Tibial nerve (tissue), 4 donors: ENCODE measurements around the gene ECD. TPM values are rescaled to one million over a fixed set of nuclear protein-coding genes. Genes with fewer than 3 reads are reported as not detected.
"Not testable (repeated sequence)": the region's sequence is repeated elsewhere in the genome, so short reads cannot be mapped to it uniquely, and the experiment has no call there.

ENCODE experiments used
- DNase-seq, 2 donors: peaks; one replicate each; pipeline ENCODE4 v3.0.0-alpha.2; 2019; ENCODE audit warnings: low spot score in 2 of 2
- H3K27ac ChIP-seq, 4 donors: fragments of 200-600 bp; sonication (generic) in 3 of 4; one replicate each; pipeline ENCODE4 v1.5.1; 2017 to 2019; ENCODE audit warnings: mild to moderate bottlenecking in 1 of 4
- H3K27me3 ChIP-seq, 2 donors: fragments of 200-600 bp; sonication (generic) in 1 of 2; one replicate each; pipeline versions ENCODE4 v1.5.1 to v1.6.0; 2017 to 2019
- H3K36me3 ChIP-seq, 3 donors: fragments of 200-600 bp; sonication (generic); one replicate each; pipeline ENCODE4 v1.5.1; 2018 to 2019
- H3K4me1 ChIP-seq, 4 donors: fragments of 200-600 bp; sonication (generic) in 3 of 4; one replicate each; pipeline ENCODE4 v1.5.1; 2017 to 2019
- H3K4me3 ChIP-seq, 4 donors: fragments of 200-600 bp; sonication (generic) in 3 of 4; one replicate each; pipeline ENCODE4 v1.5.1; 2017 to 2019; ENCODE audit warnings: mild to moderate bottlenecking in 1 of 4, moderate library complexity in 1 of 4
- H3K9me3 ChIP-seq, 4 donors: fragments of 200-600 bp; sonication (generic) in 3 of 4; one replicate each; pipeline ENCODE4 v1.5.1; 2017 to 2019
- CTCF ChIP-seq, 5 experiments: fragments of 200-600 bp in 3 of 5; fragments of 450-650 bp in 2 of 5; sonication (generic) in 3 of 5; IDR thresholded peaks; one replicate each; pipeline ENCODE4 v1.5.1; 2016 to 2019; ENCODE audit warnings: antibody characterized with exemption in 5 of 5, mild to moderate bottlenecking in 3 of 5, moderate library complexity in 2 of 5
- EP300 ChIP-seq, 2 donors: sonication (generic); formaldehyde crosslinking; IDR thresholded peaks; one replicate each; pipeline ENCODE4 v1.6.1; 2017; ENCODE audit warnings: antibody characterized with exemption in 2 of 2, mild to moderate bottlenecking in 1 of 2
- POLR2A ChIP-seq, 2 donors: fragments of 450-650 bp; IDR thresholded peaks; one replicate each; pipeline ENCODE4 v1.6.1; 2017; ENCODE audit warnings: antibody characterized with exemption in 2 of 2, mild to moderate bottlenecking in 2 of 2, moderate library complexity in 2 of 2
- WGBS, 2 donors: methylation state at CpG; one replicate each; pipeline ENCODE4 v1.1.5; 2018; 5-methylcytosine and 5-hydroxymethylcytosine counted together
- total RNA-seq, 4 donors: library from RNA; depleted of rRNA; stranded (reverse); fragments of >200 nt; gene quantifications; one replicate each; pipeline ENCODE4 v1.1.0, GENCODE V29; 2016

Gene ECD
- total RNA-seq, 4 donors from 2014 or later = 28.2 to 40.8 (median 29.7) TPM

- no peak for DNase-seq
- H3K36me3 ChIP-seq = peaks cover 0 to 63% (median 0%) of the 10 kb centered on the region in 3 donors
- WGBS, 2 donors = 93 to 95% methylated on average over 1 of the region's 1 CpG
These were observed 48.4 kb downstream of the ECD start for GRCh38 chr10:73119457-73119856.

GRCh38 chr10:73117976-73118743 is 49.6 kb downstream of the ECD start:
- H3K36me3 ChIP-seq = peaks cover 0 to 54% (median 0%) of the 10 kb centered on the region in 3 donors
- TF ChIP-seq EP300 (IDR thresholded peaks at IDR 0.05) (peak in 1 of 2 donors; percentile 31), POLR2A (IDR thresholded peaks at IDR 0.05) (no peak)
- peaks cover 0 to 10% (median 0%) of the 10 kb centered on the region in 4 donors for H3K4me1 ChIP-seq
- H3K27me3 ChIP-seq = no peaks in the 10 kb centered on the region
- H3K27ac ChIP-seq = peak overlapping the region in 2 of 4 donors; percentile 6 to 63
- no peak for DNase-seq
- H3K9me3 ChIP-seq = no peaks in the 10 kb centered on the region
- WGBS, 2 donors = 53 to 56% methylated on average over 5 of the region's 5 CpGs
- H3K4me3 ChIP-seq = no peak overlapping the region

More at GRCh38 chr10:73119457-73119856, 48.4 kb downstream of the ECD start:
- Histone ChIP-seq H3K4me3 (no peak overlapping the region), H3K27me3 (no peaks in the 10 kb centered on the region), H3K27ac (no peak overlapping the region), H3K4me1 (peaks cover 0 to 10% (median 0%) of the 10 kb centered on the region in 4 donors), H3K9me3 (no peaks in the 10 kb centered on the region)
- TF ChIP-seq POLR2A (IDR thresholded peaks at IDR 0.05) (no peak), CTCF (IDR thresholded peaks at IDR 0.05) (no peak), EP300 (IDR thresholded peaks at IDR 0.05) (no peak)

- H3K27ac ChIP-seq = no peak overlapping the region
- H3K4me1 ChIP-seq = peaks cover 0 to 13% (median 0%) of the 10 kb centered on the region in 4 donors
- peaks cover 0 to 40% (median 0%) of the 10 kb centered on the region in 3 donors for H3K36me3 ChIP-seq
- 92 to 96% methylated on average over 1 of the region's 1 CpG for WGBS, 2 donors
- no peaks in the 10 kb centered on the region for H3K9me3 ChIP-seq
- TF ChIP-seq CTCF (IDR thresholded peaks at IDR 0.05) = no peak
- no peak for TF ChIP-seq EP300 (IDR thresholded peaks at IDR 0.05)
- no peak for TF ChIP-seq POLR2A (IDR thresholded peaks at IDR 0.05)
- no peaks in the 10 kb centered on the region for H3K27me3 ChIP-seq
- H3K4me3 ChIP-seq = no peak overlapping the region
- DNase-seq = no peak
These were observed 51.8 kb downstream of the ECD start for GRCh38 chr10:73116017-73116416.

GRCh38 chr10:73113551-73113950 is 54.3 kb downstream of the ECD start:
- H3K27me3 ChIP-seq = no peaks in the 10 kb centered on the region
- H3K4me3 ChIP-seq = no peak overlapping the region
- WGBS, 2 donors = 70 to 71% methylated on average over 1 of the region's 1 CpG
- H3K9me3 ChIP-seq = no peaks in the 10 kb centered on the region
- no peak for TF ChIP-seq CTCF (IDR thresholded peaks at IDR 0.05)
- TF ChIP-seq POLR2A (IDR thresholded peaks at IDR 0.05) = no peak
- no peak for TF ChIP-seq EP300 (IDR thresholded peaks at IDR 0.05)
- peaks cover 0 to 15% (median 0%) of the 10 kb centered on the region in 4 donors for H3K4me1 ChIP-seq
- H3K27ac ChIP-seq = no peak overlapping the region
- peaks cover 0 to 15% (median 0%) of the 10 kb centered on the region in 3 donors for H3K36me3 ChIP-seq
- no peak for DNase-seq

DNA sequence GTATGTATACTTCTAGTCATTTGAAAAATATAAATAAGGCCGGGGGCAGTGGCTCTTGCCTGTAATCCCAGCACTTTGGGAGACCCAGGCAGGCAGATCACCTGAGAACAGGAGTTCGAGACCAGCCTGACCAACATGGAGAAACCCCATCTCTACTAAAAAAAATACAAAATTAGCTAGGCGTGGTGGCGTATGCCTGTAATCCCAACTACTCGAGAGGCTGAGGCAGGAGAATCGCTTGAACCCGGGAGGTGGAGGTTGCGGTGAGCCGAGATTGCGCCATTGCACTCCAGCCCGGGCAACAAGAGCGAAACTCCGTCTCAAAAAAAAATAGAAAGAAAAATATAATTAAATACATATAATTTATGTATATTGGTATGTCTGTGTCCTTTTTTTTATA is 55.8 kb downstream of the ECD start:
- not testable (repeated sequence) for H3K4me1 ChIP-seq, H3K4me3 ChIP-seq, H3K9me3 ChIP-seq, DNase-seq, H3K27ac ChIP-seq, H3K27me3 ChIP-seq
- 94 to 96% methylated on average over 13 of the region's 13 CpGs for WGBS, 2 donors
- peaks cover 0 to 14% (median 0%) of the 10 kb centered on the region in 3 donors for H3K36me3 ChIP-seq

GRCh38 chr10:73110345-73110849 is 57.4 kb downstream of the ECD start, which contains the start of gene NUDT13:
Gene NUDT13, plus strand, starts transcription at chr10:73110455. Its CDS starts 3,911 bp downstream, at chr10:73114366.
- peak; percentile 55 to 74 for DNase-seq

GRCh38 chr10:73109248-73109652 is 58.6 kb downstream of the ECD start:
- H3K9me3 ChIP-seq, H3K27ac ChIP-seq, H3K4me1 ChIP-seq, H3K4me3 ChIP-seq, H3K36me3 ChIP-seq, H3K27me3 ChIP-seq, DNase-seq: not testable (repeated sequence)
- WGBS, 2 donors = 86 to 94% methylated on average over 4 of the region's 4 CpGs

More at GRCh38 chr10:73110345-73110849, 57.4 kb downstream of the ECD start, which contains the start of gene NUDT13:
- Histone ChIP-seq H3K27me3 (no peaks in the 10 kb centered on the region), H3K27ac (peak within 1 kb of the TSS; percentile 18 to 87 (median 76)), H3K36me3 (peaks cover 0 to 6% (median 0%) of the 10 kb centered on the region in 3 donors), H3K9me3 (no peaks in the 10 kb centered on the region), H3K4me1 (peaks cover 0 to 6% (median 0%) of the 10 kb centered on the region in 4 donors), H3K4me3 (peak within 1 kb of the TSS; percentile 22 to 58 (median 38))
- WGBS, 2 donors = 0 to 3% methylated on average over 5 of the region's 5 CpGs
- TF ChIP-seq POLR2A (IDR thresholded peaks at IDR 0.05) = peak in 1 of 2 donors; percentile 44
- TF ChIP-seq EP300 (IDR thresholded peaks at IDR 0.05) = peak; percentile 57 to 97
- no peak for TF ChIP-seq CTCF (IDR thresholded peaks at IDR 0.05)
